Middle frontal gyrus (tissue), 1 donor: ENCODE data around the gene FAM114A1.

ENCODE experiments used
- DNase-seq: peaks from one replicate; pipeline ENCODE4 v3.0.0-alpha.2; 2015; ENCODE audit warnings: low spot score; ENCODE audit errors: extremely low spot score

FAM114A1 gene

DNA sequence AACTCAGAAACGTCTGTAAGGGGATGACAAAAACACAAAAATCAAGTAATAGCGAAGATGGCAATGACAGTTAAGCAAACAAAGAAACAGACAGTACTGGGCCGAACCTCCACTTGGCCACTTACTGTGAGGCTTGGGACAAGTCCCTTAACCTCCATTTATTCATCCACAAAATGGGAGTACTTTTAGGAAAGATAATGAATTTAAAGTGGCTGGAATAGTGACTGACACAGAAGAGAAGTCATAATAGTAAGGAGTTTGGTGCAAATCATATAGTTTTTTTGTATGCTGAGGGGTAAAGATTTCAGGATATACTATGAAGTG is 9.5 kb upstream of the FAM114A1 start:
- DNase-seq = no peak

DNA sequence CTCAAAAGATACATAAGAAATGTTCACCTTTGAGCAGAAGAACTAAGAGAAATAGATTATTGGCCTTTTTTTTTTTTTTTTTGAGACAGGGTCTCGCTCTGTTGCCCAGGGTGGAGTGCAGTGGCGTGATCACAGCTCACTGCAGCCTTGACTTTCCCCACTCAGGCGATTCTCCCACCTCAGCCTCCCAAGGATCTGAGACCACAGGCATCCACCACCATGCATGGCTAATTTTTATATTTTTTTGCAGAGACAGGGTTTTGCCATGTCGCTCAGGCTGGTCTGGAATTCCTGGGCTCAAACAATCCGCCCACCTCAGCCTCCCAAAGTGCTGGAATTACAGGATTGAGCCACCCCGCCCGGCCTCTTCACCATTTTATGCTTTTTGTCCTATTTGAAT is 8.1 kb upstream of the FAM114A1 start:
- no peak for DNase-seq

DNA sequence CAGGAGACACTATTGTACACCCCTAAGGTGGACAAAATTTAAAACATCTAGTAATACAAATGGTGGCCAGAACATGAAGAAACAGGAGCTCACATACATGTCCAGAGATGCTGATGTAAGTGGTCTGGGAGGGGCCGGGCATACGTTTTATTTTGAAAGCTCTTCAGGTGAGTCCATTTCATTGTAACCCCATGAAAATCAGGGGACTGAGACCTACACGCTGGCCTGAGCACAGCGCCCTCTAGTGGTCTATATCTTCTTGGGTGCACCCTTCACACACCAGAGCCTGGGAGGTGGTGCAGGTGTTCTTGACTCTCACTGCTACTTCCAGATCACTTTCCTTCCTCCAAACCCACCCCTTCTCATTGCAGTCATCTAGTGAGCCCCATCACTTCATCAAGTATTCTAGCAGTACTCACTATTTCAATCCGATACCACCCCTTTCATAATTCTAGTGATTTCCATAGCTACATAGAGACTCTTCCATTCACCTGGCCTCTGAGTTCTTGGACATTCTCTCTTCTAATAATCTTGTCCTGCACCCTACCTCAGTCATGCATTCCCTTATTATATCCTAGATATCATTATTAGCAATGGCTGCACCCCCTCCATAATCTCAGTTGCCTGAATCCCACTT is 6.7 kb upstream of the FAM114A1 start:
- no peak for DNase-seq

DNA sequence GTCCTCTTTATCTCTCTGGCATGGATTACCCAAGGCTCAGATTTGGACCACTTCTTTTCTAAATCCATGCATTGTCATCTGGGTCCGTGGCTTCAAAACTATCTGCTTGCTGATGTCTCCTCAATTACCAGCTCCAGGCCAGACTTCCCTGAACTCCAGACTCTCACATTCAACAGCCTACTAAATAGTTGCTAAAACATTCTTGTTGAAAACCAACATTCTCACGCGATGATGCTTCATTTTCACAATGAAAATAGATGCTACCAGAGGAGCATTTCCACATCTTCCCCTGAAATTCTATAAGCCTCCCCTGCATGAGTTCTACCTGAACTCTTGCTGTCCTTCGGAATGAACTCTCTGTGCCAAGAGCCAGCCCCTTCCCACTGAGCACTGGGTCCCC is 5.8 kb upstream of the FAM114A1 start:
- DNase-seq = no peak

DNA sequence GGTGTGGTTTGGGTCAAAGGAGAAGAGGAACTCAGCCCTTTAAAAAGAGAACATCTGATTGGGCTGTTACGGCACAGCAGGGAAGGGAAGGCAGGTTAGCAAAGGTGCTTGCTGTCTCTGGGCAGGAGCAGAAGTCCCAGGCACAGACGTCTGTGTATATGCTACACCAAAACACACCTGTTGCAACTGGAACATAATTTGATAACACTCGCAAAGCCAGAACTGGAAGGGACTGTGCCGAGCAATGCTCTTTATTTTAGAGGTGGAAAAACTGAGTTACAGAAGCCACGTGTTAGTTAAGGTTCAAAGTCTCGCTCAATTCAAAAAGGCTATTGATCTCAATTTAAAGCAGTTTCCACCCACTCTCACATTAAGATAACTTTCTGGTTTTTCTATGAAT is 2.2 kb upstream of the FAM114A1 start:
- DNase-seq = no peak

DNA sequence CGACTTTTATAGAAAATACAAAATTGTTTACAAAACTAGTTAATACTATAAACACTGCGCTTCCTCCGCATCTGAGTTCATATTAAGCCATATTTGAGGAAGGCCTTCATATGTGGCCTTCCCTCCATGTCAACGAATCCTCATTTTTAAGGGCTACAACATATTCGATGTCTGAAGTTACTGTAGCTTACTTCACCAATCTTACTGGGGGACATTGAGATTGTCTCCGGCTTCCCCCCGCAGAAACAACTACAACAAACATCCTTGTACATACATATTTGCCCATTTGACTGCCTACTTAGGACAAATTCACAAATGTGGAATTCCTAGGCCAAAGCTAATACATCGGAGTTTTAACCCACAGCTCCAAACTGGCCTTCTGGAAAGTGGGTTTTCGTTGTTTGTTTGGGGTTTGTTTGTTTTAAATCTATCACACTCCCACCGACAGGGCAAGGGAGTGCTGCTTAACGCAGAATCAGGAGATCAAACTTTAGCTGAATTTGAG is 581 bp upstream of the FAM114A1 start:
- DNase-seq = no peak

DNA sequence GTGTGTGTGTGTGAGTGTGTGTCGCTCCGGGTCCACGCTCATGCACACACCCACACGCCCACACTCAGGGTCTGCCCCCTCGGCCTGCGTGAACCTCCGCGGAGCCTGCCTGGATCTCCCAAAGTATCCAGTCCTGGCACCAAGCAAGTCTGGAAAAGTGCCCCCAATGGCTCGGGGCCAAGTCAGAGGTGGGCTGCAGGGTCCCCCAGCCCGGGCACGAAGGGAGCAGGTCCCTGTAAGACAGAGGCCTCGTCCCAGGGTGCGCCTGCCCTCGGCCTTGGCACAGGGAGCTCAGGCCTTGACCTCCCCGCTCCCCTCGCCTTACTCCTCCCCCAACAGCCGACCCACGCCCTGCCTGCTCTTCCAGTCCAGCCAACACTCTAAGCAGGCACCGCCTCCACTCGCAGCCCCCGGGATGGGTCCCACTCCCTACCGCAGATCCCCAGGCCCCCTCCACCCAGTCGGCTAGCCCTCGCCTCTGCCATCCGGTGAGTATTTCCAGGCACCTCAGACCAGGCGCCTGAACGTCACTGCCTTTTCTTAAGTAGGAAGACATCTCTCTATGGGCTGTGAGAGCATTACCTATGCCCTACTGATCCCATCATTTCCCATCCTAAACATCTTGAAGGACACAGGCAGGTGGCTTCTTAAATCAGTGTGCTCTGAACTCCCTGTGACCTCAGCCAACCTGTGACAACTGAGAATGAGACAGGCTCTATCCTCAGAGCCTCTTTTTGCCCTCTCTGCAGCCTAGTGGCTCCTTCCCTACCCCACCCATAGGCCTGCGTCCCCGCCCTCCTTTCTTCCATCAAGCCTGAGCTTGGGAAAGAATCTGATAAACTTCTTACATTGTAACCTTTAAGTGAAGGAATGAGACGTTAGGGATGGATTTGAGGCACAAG is 704 bp downstream of the FAM114A1 start:
- DNase-seq = no peak

DNA sequence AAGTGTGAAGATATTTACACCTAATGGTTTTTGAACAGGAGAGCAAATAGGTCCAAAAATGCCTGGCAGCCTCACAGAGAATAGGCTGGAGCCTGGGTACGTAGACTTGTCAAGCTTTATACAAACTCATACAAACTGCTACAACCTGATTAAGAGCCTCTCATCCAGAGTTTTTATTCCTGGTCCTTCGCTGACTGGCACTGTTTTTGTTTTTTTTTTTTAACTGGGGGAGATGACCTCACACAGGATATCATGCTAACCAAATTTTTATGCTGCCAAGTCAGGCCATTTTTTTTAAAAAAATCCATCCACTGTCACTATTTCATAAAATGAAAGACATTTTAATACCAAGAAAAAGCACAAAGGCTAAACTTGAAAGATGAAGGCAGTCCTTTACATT is 1.9 kb downstream of the FAM114A1 start:
- DNase-seq = no peak

DNA sequence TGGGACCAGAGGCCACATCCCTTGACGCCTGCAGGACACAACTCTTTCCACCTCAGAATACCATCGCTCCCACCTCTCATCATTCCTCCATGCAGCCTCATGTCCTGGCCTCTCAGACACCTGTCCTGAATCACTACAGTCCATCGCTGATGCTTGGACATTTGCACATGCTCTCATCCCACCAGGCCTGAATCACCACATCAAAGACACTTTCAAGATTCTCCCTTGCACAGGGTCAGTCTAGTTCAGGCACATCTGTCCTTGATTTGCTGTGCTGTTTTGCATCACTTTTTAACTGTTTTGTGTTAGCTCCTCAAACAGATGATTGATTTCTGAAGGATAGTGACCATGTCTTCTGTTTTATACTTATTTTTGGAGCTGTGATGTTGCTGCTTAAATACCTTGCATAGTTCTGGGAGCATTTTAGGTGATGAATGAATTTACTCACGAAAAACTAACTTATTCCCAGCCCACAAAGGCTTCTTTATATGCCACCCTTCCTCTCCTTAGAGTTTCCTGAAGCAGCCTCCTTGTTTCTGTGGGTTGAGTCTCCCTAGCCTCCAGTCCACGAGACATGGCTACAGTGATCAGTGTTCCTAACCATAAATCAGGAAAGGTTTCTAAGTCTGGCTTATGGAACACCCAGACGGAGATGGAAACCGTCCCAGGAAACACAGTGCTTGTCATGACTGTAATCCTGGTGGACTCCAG is 2.6 kb downstream of the FAM114A1 start:
- DNase-seq = no peak

DNA sequence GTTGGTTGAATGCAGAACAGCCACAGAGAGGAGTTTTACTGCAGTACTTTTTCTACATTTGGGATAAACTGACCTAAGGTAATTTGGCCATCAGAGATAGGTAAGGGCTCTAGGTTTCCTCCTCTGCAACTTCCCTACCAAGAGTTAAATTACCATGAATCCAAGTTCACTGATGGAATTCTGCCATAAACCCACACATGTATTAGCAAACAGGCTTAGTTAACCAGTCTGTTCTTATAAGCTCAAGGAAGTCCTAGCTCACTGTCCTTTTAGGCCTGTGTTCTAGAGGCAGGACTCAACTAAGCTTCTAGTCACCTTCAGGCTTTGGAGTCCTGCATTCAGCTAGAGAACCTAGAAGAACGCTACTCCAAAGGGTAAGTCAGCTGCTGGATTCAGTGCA is 4.0 kb downstream of the FAM114A1 start:
- no peak for DNase-seq

DNA sequence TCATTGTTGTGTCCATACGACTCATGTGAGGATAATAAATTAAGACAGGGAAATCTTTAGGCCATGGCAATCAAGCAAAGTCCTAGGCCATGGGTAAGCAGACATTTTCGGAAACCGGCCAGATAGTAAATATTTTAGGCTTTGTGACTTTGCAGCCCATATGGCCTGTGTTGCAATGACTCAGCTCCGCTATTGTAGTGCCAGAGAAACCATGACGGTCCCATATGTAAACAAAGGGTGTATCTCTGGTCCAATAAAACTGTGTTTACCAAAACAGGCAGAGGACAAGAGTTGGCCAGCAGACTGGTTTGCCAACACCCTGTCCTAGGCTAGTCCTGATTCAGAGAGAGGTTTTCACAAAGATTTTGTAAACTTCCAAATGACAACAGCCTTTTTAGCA is 5.0 kb downstream of the FAM114A1 start:
- DNase-seq = no peak

DNA sequence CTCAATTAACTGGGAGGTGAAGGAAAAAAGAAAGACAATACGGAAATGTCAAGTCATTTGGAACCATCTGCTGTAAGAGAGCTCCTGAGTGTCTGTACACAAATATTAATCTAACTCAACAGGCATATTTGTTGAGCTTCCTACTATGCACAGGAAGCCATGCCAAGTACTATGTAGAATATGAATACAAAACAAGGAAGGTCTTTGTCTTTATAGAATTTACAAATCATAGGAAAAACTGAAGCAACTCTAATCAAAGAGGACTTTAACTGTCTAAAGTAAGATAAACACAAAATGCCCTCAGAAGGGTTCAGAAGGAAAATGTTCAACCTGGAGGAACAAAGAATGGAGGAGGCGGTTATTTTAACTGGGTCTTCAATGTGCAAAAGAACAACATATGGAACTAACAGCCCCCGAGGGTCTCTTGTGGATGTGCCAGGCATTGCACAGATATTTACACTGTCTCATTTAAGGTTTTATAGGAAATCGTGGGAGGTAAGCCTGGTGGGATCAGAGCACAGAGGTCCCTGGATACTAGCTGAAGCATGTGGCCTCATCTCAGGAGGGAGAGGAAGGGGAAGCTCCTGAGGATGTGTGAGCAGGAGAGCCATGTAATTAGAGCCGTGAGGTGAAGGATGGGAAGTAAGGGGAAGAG is 5.8 kb downstream of the FAM114A1 start:
- DNase-seq = no peak

DNA sequence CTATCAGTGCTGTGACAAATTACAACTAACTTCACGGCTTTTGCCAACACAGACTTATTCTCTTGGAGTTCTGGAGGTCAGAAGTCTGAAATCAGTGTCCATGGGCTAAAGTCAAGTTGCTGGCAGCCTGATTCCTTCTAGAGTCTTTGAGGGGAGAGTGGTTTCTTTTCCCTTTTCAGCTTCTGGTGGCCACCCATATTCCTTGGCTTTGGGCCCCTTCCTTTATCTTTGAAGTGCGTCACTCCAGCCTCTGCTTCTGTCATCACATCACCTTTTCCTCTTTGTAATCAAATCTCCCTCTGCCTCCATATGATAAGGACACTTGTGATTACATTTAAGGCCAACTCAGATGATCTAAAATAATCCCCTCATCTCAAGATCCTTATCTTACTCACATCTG is 9.0 kb downstream of the FAM114A1 start:
- no peak for DNase-seq

DNA sequence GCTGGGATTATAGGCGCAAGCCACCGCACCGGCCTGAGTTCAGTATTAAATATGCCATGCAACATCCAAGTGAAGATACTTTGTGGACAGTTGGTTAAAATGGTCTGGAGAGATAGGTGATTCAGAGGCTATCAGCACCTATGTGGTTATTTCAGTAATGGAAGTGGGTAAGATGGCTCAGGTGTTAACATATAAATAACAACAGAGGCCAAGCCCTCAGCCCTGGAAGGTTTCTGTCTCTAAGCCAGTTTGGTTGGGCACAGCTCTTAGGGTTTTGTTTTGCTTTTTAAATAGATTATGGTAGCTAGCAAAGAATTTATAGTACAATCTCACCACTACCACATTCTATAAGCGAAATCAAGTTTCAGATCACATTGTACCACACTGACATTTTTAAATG is 16.6 kb downstream of the FAM114A1 start:
- DNase-seq = no peak

DNA sequence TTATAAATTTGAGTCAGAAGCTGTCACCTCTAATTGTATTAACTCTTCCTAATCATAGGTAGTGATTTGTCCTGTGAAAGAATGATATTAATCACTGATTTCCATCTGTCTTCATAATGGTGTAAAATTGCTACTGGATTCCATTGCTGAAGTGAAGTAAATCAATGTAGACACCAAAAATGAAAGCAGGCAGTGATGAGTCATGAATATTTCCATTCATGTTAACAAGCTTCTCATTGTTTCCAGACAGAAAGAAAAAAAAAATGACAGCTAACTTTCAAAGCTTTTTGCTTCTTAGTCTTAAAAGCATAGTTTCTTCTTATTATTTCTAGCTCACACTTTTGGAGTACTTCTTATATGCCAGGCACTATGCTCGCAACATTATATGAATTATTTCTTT is 21.5 kb downstream of the FAM114A1 start:
- no peak for DNase-seq

DNA sequence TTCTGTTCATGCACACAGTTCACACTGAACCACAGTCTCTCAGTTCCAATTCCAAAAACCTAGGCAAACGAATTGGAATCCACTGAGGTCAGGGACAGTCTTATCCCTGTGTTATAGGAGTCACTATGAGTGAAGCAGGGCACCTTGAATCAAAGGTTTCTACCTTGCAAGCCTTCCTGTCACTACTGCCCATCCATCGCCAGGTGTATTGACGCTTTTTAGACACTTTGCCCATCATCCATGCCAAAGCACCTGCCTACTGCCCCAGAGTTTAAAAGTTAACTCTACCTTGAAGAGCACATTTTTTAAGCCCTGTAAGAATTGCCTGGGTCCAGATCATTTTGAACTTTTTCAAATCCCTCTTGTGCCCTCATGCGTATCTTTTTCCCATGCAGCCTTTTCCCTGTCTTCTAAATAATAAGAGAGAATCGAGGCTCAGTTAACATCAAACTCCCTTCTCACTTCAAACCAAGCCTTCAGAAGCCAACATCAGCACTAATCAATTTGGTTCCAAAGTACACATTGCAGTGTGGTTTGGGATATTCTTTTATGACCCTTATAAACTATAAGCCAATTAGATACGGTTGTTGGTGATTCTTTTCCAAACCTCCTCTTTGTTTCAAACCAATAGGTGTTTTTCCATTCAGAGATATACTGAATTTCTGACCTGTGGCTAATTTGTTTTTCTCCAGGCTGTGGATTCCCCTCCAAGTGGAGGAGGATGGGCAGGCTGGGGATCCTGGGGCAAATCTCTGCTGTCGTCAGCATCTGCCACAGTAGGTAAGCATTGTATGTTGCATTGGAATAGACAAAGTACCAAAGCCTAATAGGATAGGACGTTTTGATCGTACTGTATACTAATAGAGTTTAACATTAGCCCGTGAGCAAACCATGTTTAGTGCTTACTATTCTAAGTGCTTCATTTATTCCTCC is 23.7 kb downstream of the FAM114A1 start:
- DNase-seq = no peak

DNA sequence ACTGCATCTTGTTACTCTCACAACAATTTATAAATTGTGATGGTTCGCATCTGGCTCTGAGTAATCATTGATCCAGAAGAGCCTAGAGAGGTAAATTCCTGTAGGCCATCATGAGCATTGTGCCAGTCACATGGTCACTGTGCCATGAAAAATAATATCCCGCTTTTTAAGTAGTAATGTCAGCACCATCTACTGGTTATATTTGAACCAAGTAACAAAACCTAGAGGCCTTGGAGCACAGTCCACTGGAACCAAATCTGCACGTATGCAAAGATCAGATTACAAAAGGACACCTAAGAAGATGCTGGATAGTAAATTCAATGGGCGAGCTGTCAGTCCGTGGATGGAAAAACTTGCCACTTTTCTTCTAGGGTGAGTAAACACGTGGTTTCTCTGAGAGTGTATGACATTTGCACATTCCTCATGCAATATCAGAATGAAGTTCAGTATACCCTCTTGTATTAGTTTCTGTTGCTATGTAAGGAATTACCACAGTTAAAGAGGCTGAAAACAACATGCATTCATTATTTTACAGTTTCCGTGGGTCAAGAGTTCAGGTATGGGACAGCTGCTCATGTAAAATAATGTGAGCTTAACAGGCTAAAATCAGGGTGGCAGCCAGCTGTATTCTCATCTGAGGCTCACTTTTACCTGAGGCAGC is 26.8 kb downstream of the FAM114A1 start:
- DNase-seq = no peak

DNA sequence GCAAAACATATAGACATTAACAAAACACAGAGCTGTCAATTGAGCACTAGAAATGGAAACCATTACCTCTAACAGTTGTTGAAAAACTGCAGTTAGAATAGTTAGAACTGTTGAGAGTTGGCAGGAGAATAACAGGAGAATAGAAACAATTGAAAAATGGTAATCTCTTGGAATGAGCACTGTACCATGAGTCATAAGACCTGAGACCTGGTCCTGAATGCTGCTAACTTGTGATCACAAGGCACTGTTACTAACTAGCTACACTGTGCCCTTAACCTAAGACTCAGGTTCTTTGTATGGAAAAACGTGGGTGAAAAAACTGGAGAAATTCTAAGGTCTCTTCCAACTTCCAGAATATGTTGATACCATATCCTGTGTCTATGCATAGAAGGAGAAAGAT is 29.3 kb downstream of the FAM114A1 start:
- no peak for DNase-seq

DNA sequence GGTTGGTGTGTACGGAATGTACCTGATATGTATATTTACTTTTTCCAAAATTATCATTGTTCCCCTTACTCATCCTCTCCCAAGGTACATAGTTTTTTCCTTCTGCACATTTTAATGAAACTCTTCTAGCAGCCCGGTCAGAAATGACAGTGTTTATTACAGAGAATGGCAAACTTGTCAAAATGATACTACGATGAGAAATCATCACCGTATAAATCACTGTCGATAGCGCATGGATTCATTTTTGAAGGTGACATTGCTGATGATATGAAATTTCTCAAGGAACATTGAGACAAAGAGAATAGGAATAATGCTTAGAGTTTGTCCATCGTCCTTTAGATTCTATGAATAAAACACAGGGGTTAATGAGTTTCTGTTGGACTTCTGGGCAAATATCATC is 30.6 kb downstream of the FAM114A1 start:
- no peak for DNase-seq

DNA sequence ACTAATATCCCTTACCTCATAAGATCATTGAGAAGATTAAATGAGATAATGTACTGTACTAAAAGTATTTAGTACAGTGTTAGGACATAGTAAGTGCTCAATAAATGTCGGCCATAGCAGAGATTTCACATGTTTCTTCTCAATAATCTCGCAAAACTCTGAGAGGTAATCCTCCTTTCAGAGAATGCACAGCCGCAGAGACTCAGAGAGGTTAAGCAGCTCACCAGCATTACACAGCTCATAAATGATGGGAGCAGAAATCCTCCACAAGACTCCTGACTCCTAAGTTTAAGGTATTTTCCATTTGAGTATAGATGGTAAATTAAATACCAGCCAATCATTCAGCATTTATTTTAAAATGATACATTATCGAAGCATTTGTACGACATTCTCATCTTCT is 34.6 kb downstream of the FAM114A1 start:
- no peak for DNase-seq
